ENCODE measurements around the gene GLIS2. TPM values are rescaled to one million over a fixed set of nuclear protein-coding genes. Genes with fewer than 3 reads are reported as not detected.

GLIS2 gene
- total RNA-seq, 1 donor from 2014 or later = 6.9 TPM

DNA sequence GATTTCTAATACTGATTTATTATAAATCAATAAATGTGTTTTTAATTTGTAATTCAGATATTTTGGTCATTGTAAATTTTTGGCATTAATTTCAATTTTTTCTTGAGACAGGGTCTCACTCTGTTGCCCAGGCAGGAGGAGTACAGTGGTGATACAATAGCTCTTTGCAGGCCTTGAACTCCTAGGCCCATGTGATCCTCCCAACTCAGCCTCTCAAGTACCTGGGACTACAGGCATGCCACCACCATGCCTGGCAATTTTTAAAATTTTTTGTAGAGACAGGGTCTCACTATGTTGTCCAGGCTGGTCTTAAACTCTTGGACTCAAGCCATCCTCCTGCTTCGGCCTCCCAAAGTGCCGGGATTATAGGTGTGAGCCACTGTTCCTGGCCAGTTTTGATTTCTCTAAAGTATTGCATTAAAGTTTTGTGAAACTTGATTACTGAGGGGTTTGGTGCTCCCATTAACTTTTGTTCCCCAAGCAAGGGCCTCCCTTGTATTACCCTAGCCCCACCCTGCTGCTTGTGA is 37.8 kb upstream of the GLIS2 start:
- H3K4me3 ChIP-seq = no peak overlapping the region
- H3K4me1 ChIP-seq = no peaks in the 10 kb centered on the region
- TF ChIP-seq CTCF (IDR thresholded peaks at IDR 0.05) = no peak
- no peak for TF ChIP-seq POLR2AphosphoS5 (IDR thresholded peaks at IDR 0.05; ENCODE audit: insufficient read depth in 1 of 2, low read depth in 1 of 2)
- no peak for TF ChIP-seq POLR2A (IDR thresholded peaks at IDR 0.05)
- no peak for DNase-seq (ENCODE audit: extremely low spot score in 2 of 2)
- no peaks in the 10 kb centered on the region for H3K27me3 ChIP-seq
- intact Hi-C loops (cut with DNase I) = no loop called here
- no peaks in the 10 kb centered on the region for H3K9me3 ChIP-seq
- no peaks in the 10 kb centered on the region for H3K36me3 ChIP-seq
- no peak overlapping the region for H3K27ac ChIP-seq

- Histone ChIP-seq H3K4me1 (no peaks in the 10 kb centered on the region), H3K36me3 (no peaks in the 10 kb centered on the region), H3K27ac (no peak overlapping the region), H3K4me3 (no peak overlapping the region), H3K27me3 (no peaks in the 10 kb centered on the region), H3K9me3 (no peaks in the 10 kb centered on the region)
- DNase-seq (ENCODE audit: extremely low spot score in 2 of 2) = no peak
- intact Hi-C loops (cut with DNase I) = no loop called here
- TF ChIP-seq CTCF (IDR thresholded peaks at IDR 0.05) (no peak), POLR2AphosphoS5 (IDR thresholded peaks at IDR 0.05; ENCODE audit: insufficient read depth in 1 of 2, low read depth in 1 of 2) (no peak), POLR2A (IDR thresholded peaks at IDR 0.05) (no peak)
These were observed 35.2 kb upstream of the GLIS2 start for GRCh38 chr16:4280625-4281024.

- no peak for TF ChIP-seq POLR2AphosphoS5 (IDR thresholded peaks at IDR 0.05; ENCODE audit: insufficient read depth in 1 of 2, low read depth in 1 of 2)
- DNase-seq (ENCODE audit: extremely low spot score in 2 of 2) = no peak
- H3K4me3 ChIP-seq = no peak overlapping the region
- no peaks in the 10 kb centered on the region for H3K36me3 ChIP-seq
- intact Hi-C loops (cut with DNase I) = no loop called here
- H3K27ac ChIP-seq = no peak overlapping the region
- H3K9me3 ChIP-seq = no peaks in the 10 kb centered on the region
- peaks cover 4% of the 10 kb centered on the region for H3K4me1 ChIP-seq
- no peaks in the 10 kb centered on the region for H3K27me3 ChIP-seq
These were observed 32.4 kb upstream of the GLIS2 start for GRCh38 chr16:4283441-4283840.

DNA sequence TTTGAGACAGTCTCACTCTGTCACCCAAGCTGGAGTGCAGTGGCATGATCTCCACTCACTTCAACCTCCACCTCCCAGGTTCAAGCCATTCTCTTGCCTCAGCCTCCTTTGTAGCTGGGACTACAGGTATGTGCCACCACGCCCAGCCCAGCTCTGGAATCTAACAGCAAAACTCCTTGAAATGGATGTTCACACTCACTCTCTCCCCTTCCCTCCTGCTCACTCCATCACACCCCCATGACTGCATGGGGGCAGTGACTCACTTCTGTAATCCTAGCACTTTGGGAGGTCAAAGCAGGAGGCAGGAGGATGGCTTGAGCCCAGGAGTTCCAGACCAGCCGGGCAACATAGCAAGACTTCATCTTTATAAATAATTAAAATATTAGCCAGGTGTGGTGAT is 31.9 kb upstream of the GLIS2 start:
- Histone ChIP-seq H3K27me3 (no peaks in the 10 kb centered on the region), H3K27ac (no peak overlapping the region), H3K36me3 (no peaks in the 10 kb centered on the region), H3K4me3 (no peak overlapping the region), H3K9me3 (no peaks in the 10 kb centered on the region), H3K4me1 (peaks cover 9% of the 10 kb centered on the region)
- TF ChIP-seq CTCF (IDR thresholded peaks at IDR 0.05) (no peak), POLR2AphosphoS5 (IDR thresholded peaks at IDR 0.05; ENCODE audit: insufficient read depth in 1 of 2, low read depth in 1 of 2) (no peak), POLR2A (IDR thresholded peaks at IDR 0.05) (no peak)
- no peak for DNase-seq (ENCODE audit: extremely low spot score in 2 of 2)
- intact Hi-C loops (cut with DNase I) = no loop called here

- no peak for DNase-seq (ENCODE audit: extremely low spot score in 2 of 2)
- Histone ChIP-seq H3K27ac (no peak overlapping the region), H3K4me1 (peaks cover 9% of the 10 kb centered on the region), H3K27me3 (no peaks in the 10 kb centered on the region), H3K9me3 (no peaks in the 10 kb centered on the region), H3K36me3 (no peaks in the 10 kb centered on the region), H3K4me3 (no peak overlapping the region)
- intact Hi-C loops (cut with DNase I) = loop anchor here (5.0 kb wide), 1 partner anchor 117 kb away; no protein-coding TSS in a partner anchor
- TF ChIP-seq CTCF (IDR thresholded peaks at IDR 0.05) (no peak), POLR2A (IDR thresholded peaks at IDR 0.05) (no peak), POLR2AphosphoS5 (IDR thresholded peaks at IDR 0.05; ENCODE audit: insufficient read depth in 1 of 2, low read depth in 1 of 2) (no peak)
These were observed 30.7 kb upstream of the GLIS2 start for GRCh38 chr16:4285167-4285566.

All from vagina (tissue), 2 donors.